ENCODE results near the gene GALNT1. TPM values are rescaled to one million over a fixed set of nuclear protein-coding genes. Genes with fewer than 3 reads are reported as not detected.
A peak's percentile ranks its signal among the peaks of the same experiment; 100 is the strongest.

GALNT1 gene
- total and polyA plus RNA-seq, 2 donors (not counting 1 experiment from before 2014, with no cell fraction given): 7.5 to 51.3 TPM

DNA sequence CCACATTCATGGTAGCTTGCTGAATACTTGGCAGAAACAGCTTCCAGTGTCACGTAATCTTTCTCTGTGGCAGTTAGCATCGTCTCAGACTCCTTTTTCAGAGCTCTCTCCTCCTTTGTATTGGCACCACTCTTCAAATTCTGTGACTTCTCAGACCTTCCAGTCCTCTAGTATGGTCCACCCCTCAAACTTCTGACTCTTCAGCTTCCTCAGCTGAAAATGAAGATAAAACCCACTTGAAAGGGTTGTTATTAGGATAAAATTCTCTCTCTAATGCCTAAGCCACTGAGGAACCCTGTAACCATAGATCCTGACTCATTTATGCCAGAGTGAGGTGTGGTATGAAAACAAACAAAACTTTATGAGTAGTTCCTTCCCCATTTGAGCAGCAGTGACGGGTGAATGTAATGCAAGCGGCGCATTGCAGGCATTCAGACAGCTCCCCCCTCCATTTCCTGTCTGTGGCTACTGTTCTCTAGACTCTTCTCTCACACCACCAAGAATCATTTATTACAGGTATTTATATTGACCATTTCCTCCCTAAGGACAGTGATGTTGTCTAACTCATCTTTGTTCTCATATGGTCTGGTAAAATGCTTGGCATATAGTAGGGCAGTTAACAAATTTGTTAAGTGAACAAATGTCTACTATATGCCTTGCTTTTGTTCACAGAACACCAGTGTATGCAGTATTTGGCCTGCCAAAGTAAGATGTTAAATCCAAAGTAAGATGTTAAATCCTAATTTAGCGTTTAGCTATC is 35.3 kb downstream of the GALNT1 start:
- no peaks in the 10 kb centered on the region for H3K9me3 ChIP-seq (ENCODE audit: control extremely low read depth in 1 of 3, control insufficient read depth in 2 of 3, insufficient read depth in 1 of 3, low read length in 2 of 3)
- no peaks in the 10 kb centered on the region for H4K20me1 ChIP-seq (ENCODE audit: control insufficient read depth, insufficient read depth, low read length, poor library complexity, severe bottlenecking)
- H3K4me1 ChIP-seq (ENCODE audit: control insufficient read depth in 2 of 2, insufficient read depth in 2 of 2, low read length in 2 of 2): peaks cover 20 to 26% of the 10 kb centered on the region in 2 donors
- ChIA-PET POLR2A (interaction anchor here (1.1 to 1.6 kb wide), 4 partner anchors 24 to 36 kb away, joined by 3 to 6 read pairs (median 4); partner anchors contain the start of gene GALNT1), CTCF (interaction anchor here (0.6 to 3.4 kb wide), 11 partner anchors 12 to 577 kb away, joined by 3 to 12 read pairs (median 3); partner anchors contain the start of gene INO80C)
- intact Hi-C loops (cut with micrococcal nuclease): loop anchor here (1.0 to 5.0 kb wide), 5 partner anchors 25 to 450 kb away; partner anchors contain the start of genes INO80C and RPRD1A
- 12% methylated on average over 3 of the region's 6 CpGs for WGBS (ENCODE audit: insufficient coverage)
- Mint-ChIP-seq H3K9me3 (ENCODE audit: insufficient read depth) (no peaks in the 10 kb centered on the region), H3K27ac (no peak overlapping the region), H3K4me1 (peaks cover 23% of the 10 kb centered on the region), H3K27me3 (no peaks in the 10 kb centered on the region), H3K4me3 (no peak overlapping the region)
- H3K79me2 ChIP-seq (ENCODE audit: control insufficient read depth, insufficient read depth, low read length): peaks cover 78% of the 10 kb centered on the region
- peak overlapping the region; percentile 18 for H3K9ac ChIP-seq (ENCODE audit: low read length)
- peak overlapping the region; percentile 43 for H2AFZ ChIP-seq (ENCODE audit: insufficient read depth, low read depth, low read length, poor library complexity, severe bottlenecking)
- peaks cover 0 to 2% of the 10 kb centered on the region in 2 experiments for H3K36me3 ChIP-seq (replicated peaks in 1 of 2; ENCODE audit: control extremely low read depth in 1 of 2, control insufficient read depth in 1 of 2, extremely low read depth in 1 of 2, insufficient read depth in 2 of 2, low read length in 1 of 2)
- TF ChIP-seq, protein P1, sequence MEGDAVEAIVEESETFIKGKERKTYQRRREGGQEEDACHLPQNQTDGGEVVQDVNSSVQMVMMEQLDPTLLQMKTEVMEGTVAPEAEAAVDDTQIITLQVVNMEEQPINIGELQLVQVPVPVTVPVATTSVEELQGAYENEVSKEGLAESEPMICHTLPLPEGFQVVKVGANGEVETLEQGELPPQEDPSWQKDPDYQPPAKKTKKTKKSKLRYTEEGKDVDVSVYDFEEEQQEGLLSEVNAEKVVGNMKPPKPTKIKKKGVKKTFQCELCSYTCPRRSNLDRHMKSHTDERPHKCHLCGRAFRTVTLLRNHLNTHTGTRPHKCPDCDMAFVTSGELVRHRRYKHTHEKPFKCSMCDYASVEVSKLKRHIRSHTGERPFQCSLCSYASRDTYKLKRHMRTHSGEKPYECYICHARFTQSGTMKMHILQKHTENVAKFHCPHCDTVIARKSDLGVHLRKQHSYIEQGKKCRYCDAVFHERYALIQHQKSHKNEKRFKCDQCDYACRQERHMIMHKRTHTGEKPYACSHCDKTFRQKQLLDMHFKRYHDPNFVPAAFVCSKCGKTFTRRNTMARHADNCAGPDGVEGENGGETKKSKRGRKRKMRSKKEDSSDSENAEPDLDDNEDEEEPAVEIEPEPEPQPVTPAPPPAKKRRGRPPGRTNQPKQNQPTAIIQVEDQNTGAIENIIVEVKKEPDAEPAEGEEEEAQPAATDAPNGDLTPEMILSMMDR (IDR thresholded peaks at IDR 0.05): no peak
- TF ChIP-seq EZH2 (IDR thresholded peaks at IDR 0.05; ENCODE audit: borderline replicate concordance, insufficient read depth, low read depth, low read length, poor library complexity, severe bottlenecking): no peak
- ATAC-seq (ENCODE audit: low read depth): peak; percentile 95
- H3K27ac ChIP-seq (ENCODE audit: low read length in 2 of 2): peak overlapping the region; percentile 54 to 89
- DNase-seq: peak; percentile 85
- H3K4me3 ChIP-seq (ENCODE audit: control extremely low read depth in 1 of 5, extremely low read depth in 1 of 5, insufficient read depth in 1 of 5, low read depth in 2 of 5, low read length in 4 of 5): peak overlapping the region in 3 of 5 experiments; percentile 0 to 5 (median 1)
- peak overlapping the region; percentile 50 for H3K4me2 ChIP-seq (replicated peaks; ENCODE audit: low read depth, low read length, poor library complexity, severe bottlenecking)
- H3K27me3 ChIP-seq (replicated peaks in 1 of 4; ENCODE audit: control extremely low read depth in 1 of 4, control insufficient read depth in 3 of 4, insufficient read depth in 4 of 4, low read length in 3 of 4): no peaks in the 10 kb centered on the region
